ENCODE results near the gene DDX51. TPM values are rescaled to one million over a fixed set of nuclear protein-coding genes. Genes with fewer than 3 reads are reported as not detected.

The DDX51 gene
- total RNA-seq, 1 donor from 2014 or later = 9.6 TPM

GRCh38 chr12:132171293-132171967, 27.3 kb upstream of the DDX51 start:
- H3K27ac Mint-ChIP-seq (ENCODE audit: unreplicated experiment) = no peak overlapping the region
- H3K4me1 Mint-ChIP-seq (ENCODE audit: low read depth) = no peaks in the 10 kb centered on the region
- TF ChIP-seq, protein P1, sequence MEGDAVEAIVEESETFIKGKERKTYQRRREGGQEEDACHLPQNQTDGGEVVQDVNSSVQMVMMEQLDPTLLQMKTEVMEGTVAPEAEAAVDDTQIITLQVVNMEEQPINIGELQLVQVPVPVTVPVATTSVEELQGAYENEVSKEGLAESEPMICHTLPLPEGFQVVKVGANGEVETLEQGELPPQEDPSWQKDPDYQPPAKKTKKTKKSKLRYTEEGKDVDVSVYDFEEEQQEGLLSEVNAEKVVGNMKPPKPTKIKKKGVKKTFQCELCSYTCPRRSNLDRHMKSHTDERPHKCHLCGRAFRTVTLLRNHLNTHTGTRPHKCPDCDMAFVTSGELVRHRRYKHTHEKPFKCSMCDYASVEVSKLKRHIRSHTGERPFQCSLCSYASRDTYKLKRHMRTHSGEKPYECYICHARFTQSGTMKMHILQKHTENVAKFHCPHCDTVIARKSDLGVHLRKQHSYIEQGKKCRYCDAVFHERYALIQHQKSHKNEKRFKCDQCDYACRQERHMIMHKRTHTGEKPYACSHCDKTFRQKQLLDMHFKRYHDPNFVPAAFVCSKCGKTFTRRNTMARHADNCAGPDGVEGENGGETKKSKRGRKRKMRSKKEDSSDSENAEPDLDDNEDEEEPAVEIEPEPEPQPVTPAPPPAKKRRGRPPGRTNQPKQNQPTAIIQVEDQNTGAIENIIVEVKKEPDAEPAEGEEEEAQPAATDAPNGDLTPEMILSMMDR (IDR thresholded peaks at IDR 0.05) = no peak
- no peaks in the 10 kb centered on the region for H3K9me3 Mint-ChIP-seq (ENCODE audit: low read depth)
- DNase-seq (ENCODE audit: low spot score) = peak; percentile 77
- no peak overlapping the region for H3K4me3 Mint-ChIP-seq (ENCODE audit: unreplicated experiment)
- H3K27me3 Mint-ChIP-seq (ENCODE audit: low read depth) = peaks cover 45% of the 10 kb centered on the region
- no peaks in the 10 kb centered on the region for H3K36me3 Mint-ChIP-seq (ENCODE audit: low read depth)

DNA sequence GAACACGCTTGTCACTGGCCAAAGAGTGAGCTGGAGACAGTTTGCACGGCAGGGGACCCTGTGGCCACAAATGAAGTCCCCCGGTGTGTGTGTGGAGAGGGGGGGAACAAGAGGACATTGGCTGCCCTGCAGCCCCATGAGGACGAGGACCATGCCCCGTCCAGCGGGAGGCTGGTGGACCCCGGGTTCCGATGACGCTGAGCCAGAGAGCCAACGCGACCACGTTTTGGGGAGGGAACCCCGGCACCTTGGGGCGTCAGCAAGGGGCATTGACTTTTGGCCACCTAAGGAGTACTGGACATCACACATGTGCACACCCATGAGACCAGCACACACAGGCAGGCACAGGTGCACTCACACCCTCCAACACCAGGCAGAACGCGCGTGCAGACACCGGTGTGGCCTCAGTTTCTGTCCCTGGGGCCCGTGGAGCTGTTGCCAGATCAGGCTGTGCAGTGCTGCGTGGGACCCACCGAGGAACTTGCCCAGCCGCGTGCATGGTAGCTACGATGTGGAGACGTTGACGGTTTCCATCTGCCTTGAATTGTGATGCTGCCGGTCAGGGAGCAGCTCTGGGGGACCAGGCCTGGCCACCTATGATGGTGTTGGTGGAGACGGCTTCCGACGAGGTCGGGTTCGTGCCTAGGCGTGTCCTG, 26.6 kb upstream of the DDX51 start:
- Mint-ChIP-seq H3K27ac (ENCODE audit: unreplicated experiment) (no peak overlapping the region), H3K27me3 (ENCODE audit: low read depth) (peaks cover 42% of the 10 kb centered on the region), H3K9me3 (ENCODE audit: low read depth) (no peaks in the 10 kb centered on the region), H3K4me1 (ENCODE audit: low read depth) (no peaks in the 10 kb centered on the region), H3K4me3 (ENCODE audit: unreplicated experiment) (no peak overlapping the region), H3K36me3 (ENCODE audit: low read depth) (no peaks in the 10 kb centered on the region)
- peak; percentile 91 for DNase-seq (ENCODE audit: low spot score)
- TF ChIP-seq, protein P1 (IDR thresholded peaks at IDR 0.05) = no peak

- Mint-ChIP-seq H3K27ac (ENCODE audit: unreplicated experiment) (no peak overlapping the region), H3K4me1 (ENCODE audit: low read depth) (no peaks in the 10 kb centered on the region), H3K27me3 (ENCODE audit: low read depth) (peaks cover 42% of the 10 kb centered on the region), H3K36me3 (ENCODE audit: low read depth) (no peaks in the 10 kb centered on the region), H3K9me3 (ENCODE audit: low read depth) (no peaks in the 10 kb centered on the region), H3K4me3 (ENCODE audit: unreplicated experiment) (no peak overlapping the region)
- TF ChIP-seq, protein P1 (IDR thresholded peaks at IDR 0.05) = no peak
- DNase-seq (ENCODE audit: low spot score) = peak; percentile 75
Measured at GRCh38 chr12:132170094-132170636, 26.0 kb upstream of the DDX51 start.

DNA sequence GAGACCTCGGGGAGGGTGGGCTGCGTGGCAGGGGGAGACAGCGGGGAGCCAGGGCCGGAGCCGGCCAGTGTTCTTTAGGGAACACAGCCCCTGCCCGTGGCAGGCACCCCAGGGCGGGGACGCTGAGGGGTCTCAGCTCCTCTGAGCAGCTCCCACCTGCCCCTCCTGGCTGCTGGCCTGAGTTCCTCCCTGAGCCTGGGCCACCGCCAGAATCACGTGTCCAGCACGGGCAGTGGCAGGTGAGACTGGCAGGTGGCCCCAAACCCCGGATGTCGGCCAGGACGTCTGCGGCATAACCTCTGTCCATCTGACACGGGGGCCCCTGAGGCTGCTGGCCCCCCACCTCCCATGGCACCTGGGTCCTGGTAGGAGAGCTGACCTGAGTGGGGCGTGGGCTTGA, 25.3 kb upstream of the DDX51 start:
- Mint-ChIP-seq H3K27me3 (ENCODE audit: low read depth) (peaks cover 39% of the 10 kb centered on the region), H3K4me3 (ENCODE audit: unreplicated experiment) (no peak overlapping the region), H3K9me3 (ENCODE audit: low read depth) (no peaks in the 10 kb centered on the region), H3K4me1 (ENCODE audit: low read depth) (no peaks in the 10 kb centered on the region), H3K36me3 (ENCODE audit: low read depth) (no peaks in the 10 kb centered on the region), H3K27ac (ENCODE audit: unreplicated experiment) (no peak overlapping the region)
- peak; percentile 89 for DNase-seq (ENCODE audit: low spot score)
- TF ChIP-seq, protein P1 (IDR thresholded peaks at IDR 0.05) = no peak

GRCh38 chr12:132168311-132169031, 24.4 kb upstream of the DDX51 start:
- Mint-ChIP-seq H3K9me3 (ENCODE audit: low read depth) (no peaks in the 10 kb centered on the region), H3K4me3 (ENCODE audit: unreplicated experiment) (no peak overlapping the region), H3K27me3 (ENCODE audit: low read depth) (peaks cover 41% of the 10 kb centered on the region), H3K36me3 (ENCODE audit: low read depth) (no peaks in the 10 kb centered on the region), H3K4me1 (ENCODE audit: low read depth) (no peaks in the 10 kb centered on the region), H3K27ac (ENCODE audit: unreplicated experiment) (no peak overlapping the region)
- TF ChIP-seq, protein P1 (IDR thresholded peaks at IDR 0.05) = no peak
- peak; percentile 87 for DNase-seq (ENCODE audit: low spot score)
